D721Med (cell line): Measurements from ENCODE around the gene DIO2.
A peak's percentile ranks its signal among the peaks of the same experiment; 100 is the strongest.

Source experiments
- DNase-seq: peaks from one replicate; pipeline ENCODE4 v3.0.0; 2011; ENCODE audit warnings: low spot score; ENCODE audit not compliant: insufficient read length
- FAIRE-seq: peaks from 2 replicates; lab custom pipeline; 2011; peaks lifted over from hg19 to GRCh38; lab: Jason Lieb, UNC
- TF ChIP-seq, protein P1 (sequence below): IDR thresholded peaks from 2 replicates; pipeline ENCODE4 v1.5.1; 2012; ENCODE audit warnings: mild to moderate bottlenecking, control low read depth; ENCODE audit not compliant: insufficient read depth; ENCODE audit errors: missing control alignments

Gene DIO2

DNA sequence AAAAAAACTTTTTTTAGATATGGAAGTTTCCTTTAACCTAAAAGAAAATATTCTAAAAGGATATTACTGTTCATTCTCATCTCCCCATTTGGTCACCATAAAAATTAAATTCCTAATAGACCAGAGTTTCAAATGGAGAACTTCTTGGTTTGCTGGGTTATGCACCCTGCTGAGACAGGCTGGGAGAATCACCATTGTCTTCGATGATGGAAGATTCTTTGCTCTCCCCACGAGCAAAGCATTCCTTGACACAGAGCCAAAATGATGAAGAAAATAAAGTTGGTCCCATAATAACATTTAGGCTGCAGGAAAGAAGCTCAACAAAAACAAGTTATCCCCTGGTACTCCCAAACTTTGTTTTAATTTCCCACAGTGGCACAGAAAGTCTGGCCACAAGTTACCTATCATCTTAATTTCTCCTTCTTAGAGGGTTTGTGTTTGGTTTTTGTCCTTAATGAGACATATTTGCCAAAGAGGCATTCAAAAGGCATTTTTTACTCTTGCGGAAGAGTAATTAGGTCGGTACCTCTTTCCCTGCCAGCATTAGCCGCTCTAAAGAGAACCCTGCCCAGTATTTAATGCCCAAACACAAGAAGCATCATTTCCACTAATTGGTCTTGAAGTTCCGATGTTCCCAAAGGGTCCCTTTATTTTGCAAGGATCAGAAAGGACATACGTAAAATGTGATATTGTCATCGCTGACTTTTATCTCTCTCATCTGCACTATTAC, 4.8 kb downstream of the DIO2 start:
- DNase-seq (no peak), FAIRE-seq (no peak)
- TF ChIP-seq, protein P1, sequence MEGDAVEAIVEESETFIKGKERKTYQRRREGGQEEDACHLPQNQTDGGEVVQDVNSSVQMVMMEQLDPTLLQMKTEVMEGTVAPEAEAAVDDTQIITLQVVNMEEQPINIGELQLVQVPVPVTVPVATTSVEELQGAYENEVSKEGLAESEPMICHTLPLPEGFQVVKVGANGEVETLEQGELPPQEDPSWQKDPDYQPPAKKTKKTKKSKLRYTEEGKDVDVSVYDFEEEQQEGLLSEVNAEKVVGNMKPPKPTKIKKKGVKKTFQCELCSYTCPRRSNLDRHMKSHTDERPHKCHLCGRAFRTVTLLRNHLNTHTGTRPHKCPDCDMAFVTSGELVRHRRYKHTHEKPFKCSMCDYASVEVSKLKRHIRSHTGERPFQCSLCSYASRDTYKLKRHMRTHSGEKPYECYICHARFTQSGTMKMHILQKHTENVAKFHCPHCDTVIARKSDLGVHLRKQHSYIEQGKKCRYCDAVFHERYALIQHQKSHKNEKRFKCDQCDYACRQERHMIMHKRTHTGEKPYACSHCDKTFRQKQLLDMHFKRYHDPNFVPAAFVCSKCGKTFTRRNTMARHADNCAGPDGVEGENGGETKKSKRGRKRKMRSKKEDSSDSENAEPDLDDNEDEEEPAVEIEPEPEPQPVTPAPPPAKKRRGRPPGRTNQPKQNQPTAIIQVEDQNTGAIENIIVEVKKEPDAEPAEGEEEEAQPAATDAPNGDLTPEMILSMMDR, result no peak

DNA sequence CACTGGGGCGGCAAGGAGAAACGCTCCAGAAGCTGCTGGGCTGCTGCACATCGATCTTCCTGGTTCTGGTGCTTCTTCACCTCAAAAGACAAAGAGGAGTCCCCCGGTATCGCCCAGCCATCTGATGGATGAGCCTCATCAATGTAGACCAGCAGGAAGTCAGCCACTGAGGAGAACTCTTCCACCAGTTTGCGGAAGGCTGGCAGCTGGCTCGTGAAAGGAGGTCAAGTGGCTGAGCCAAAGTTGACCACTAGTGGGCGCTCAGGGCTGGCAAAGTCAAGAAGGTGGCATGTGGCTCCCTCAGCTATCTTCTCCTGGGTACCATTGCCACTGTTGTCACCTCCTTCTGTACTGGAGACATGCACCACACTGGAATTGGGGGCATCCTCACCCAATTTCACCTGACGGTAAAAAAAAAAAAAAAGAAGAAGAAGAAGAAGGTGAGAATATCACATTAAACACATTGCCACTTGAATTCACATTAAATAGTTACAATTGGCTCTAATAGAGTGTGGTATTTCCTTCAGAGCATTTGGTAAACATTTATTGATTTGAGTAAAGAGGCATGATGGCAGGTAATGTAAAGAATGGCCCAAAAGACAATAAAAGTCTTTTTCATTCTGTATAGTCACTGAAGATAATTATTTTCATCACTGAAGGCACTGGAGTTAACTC, 8.3 kb downstream of the DIO2 start:
- no peak for FAIRE-seq
- TF ChIP-seq, protein P1, result peak; percentile 24
- no peak for DNase-seq

DNA sequence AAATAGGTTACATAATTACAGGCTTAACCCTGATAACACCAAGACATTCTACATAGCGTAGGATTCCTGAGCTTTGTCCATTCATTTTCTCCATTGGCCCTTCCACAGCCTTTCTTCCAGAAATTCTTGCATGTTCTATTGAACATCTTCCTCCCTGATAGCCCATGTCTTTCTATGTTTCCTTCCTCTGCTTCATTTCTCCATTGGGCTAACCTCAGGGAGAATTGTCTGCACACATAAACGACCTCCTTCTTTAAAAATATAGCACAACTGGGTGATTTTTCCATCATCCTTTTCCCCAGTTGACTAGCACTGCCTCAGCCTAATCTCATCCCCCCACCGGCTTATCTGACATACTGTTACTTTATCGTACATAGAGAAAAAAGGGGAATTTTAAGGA, 11.2 kb downstream of the DIO2 start:
- FAIRE-seq (no peak), DNase-seq (no peak)
- TF ChIP-seq, protein P1, result no peak

DNA sequence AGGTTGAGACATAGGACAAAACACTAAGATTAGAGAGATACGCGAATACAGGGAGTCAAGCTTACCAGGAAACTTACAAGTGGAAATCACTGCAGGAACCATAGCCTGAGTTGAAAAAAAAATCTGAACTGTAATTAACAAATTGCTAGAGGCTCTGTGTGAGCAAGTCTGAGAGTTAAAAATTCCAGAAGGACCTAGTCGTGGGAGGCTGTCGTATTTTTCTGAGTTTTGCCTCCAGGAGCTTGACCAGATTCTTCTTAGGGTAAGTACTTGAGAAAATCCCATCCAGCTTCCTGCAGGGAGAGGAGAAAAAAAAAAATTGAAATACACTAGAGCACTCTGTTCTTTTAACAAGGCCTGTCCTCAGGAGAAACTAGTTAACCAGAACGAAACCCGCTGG, 22.7 kb downstream of the DIO2 start:
- TF ChIP-seq, protein P1, result no peak
- no peak for DNase-seq
- FAIRE-seq, result no peak

DNA sequence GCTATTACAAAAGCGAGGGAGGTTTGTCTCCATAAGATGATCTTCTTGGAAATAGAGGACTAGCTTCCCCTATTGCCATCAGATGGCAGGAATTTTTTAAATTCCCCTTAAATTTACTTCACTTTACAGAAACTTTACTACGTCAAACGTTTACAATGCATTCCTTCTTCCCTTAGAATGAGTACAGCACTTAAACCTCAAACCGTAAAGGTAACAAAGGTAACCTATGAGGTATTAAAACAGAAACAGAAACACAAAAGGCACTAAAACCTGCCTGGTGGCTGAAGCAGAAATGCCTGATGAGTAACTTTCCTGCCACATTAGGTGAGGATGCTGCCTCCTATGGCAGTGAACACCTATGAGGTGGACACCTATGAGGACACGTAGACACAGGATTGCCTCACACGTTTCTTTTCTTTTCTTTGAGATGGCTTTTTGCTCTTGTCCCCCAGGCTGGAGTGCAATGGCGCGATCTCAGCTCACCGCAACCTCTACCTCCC, 25.0 kb downstream of the DIO2 start:
- TF ChIP-seq, protein P1, result no peak
- FAIRE-seq (no peak), DNase-seq (no peak)

DNA sequence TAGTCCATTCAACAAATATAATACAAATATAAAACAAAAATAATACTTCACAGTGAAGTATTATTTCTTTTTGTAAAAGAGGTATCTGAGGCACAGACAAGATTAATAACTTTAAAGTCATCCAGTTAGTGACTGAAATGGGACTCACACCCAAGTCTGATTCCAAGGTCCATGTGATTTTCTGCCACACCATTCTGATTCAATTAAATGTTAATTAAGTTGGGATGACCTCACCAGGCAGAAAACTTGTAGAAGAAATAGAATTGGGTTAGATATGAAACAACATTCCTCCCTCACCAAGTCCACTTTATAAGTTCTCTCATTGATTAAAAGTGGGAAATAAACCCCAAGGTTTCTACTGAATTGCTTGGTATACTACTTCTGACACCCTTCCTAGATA, 34.4 kb downstream of the DIO2 start:
- TF ChIP-seq, protein P1, result no peak
- DNase-seq (no peak), FAIRE-seq (no peak)

DNA sequence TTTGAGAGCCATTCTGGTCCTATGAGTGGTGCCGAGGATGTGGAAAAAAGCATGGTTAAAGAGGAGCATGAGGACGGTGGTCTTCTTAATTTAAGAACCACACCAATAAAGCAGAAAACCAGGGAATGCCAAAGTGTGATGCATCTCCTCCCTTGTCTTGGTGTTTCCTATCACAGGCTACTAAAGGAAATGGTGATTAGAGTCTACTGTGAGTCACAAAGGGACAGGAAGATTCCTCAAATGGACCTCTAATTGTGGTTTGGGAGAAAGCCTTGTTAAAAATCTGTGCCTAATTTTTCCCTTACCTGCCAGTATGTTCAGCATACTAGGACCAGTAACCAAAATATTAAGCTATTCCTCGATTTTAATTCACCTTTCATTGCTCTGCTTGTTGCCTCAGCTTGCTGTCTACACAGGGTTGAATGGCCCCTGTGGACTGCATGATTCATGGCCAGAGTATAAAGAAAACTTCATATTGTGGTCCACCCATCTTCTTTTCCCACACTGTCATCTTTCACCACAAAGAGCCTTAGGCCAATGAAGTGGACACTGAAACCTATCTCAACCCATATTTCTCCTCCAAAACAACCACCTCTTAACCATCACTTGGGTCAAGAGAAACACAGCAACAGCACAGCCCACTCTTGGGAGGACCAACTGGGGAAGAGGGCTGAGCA, 38.8 kb downstream of the DIO2 start:
- no peak for DNase-seq
- no peak for FAIRE-seq
- TF ChIP-seq, protein P1, result no peak
